ENCODE data around the gene IRF5.

The IRF5 gene

GRCh38 chr7:128934361-128935341 is 3.1 kb upstream of the IRF5 start:
- TF ChIP-seq GATA2 (IDR thresholded peaks at IDR 0.05; ENCODE audit: low read depth, low read length) (no peak), GATA3 (IDR thresholded peaks at IDR 0.05; ENCODE audit: low read depth, low read length) (no peak)

- TF ChIP-seq GATA2 (IDR thresholded peaks at IDR 0.05; ENCODE audit: low read depth, low read length) (no peak), GATA3 (IDR thresholded peaks at IDR 0.05; ENCODE audit: low read depth, low read length) (no peak)
Observed at GRCh38 chr7:128935342-128935730, 2.4 kb upstream of the IRF5 start.

- TF ChIP-seq GATA3 (IDR thresholded peaks at IDR 0.05; ENCODE audit: low read depth, low read length): no peak
Observed at GRCh38 chr7:128936798-128937197, 929 bp upstream of the IRF5 start.

GRCh38 chr7:128937271-128937646 is 468 bp upstream of the IRF5 start:
- TF ChIP-seq GATA3 (IDR thresholded peaks at IDR 0.05; ENCODE audit: low read depth, low read length) (no peak), GATA2 (IDR thresholded peaks at IDR 0.05; ENCODE audit: low read depth, low read length) (no peak)

GRCh38 chr7:128938544-128939074 is 882 bp downstream of the IRF5 start:
- no peak for TF ChIP-seq GATA3 (IDR thresholded peaks at IDR 0.05; ENCODE audit: low read depth, low read length)
- TF ChIP-seq GATA2 (IDR thresholded peaks at IDR 0.05; ENCODE audit: low read depth, low read length): no peak

- TF ChIP-seq GATA3 (IDR thresholded peaks at IDR 0.05; ENCODE audit: low read depth, low read length) (no peak), GATA2 (IDR thresholded peaks at IDR 0.05; ENCODE audit: low read depth, low read length) (no peak)
Observed at GRCh38 chr7:128939075-128939860, 1.5 kb downstream of the IRF5 start.

GRCh38 chr7:128939861-128940410 is 2.2 kb downstream of the IRF5 start:
- no peak for TF ChIP-seq GATA3 (IDR thresholded peaks at IDR 0.05; ENCODE audit: low read depth, low read length)
- TF ChIP-seq GATA2 (IDR thresholded peaks at IDR 0.05; ENCODE audit: low read depth, low read length): no peak

- TF ChIP-seq GATA3 (IDR thresholded peaks at IDR 0.05; ENCODE audit: low read depth, low read length) (no peak), GATA2 (IDR thresholded peaks at IDR 0.05; ENCODE audit: low read depth, low read length) (no peak)
Observed at GRCh38 chr7:128940494-128941322, 3.0 kb downstream of the IRF5 start.

- TF ChIP-seq GATA2 (IDR thresholded peaks at IDR 0.05; ENCODE audit: low read depth, low read length) (no peak), GATA3 (IDR thresholded peaks at IDR 0.05; ENCODE audit: low read depth, low read length) (no peak)
Observed at GRCh38 chr7:128941323-128941890, 3.7 kb downstream of the IRF5 start.

GRCh38 chr7:128941946-128942526 is 4.3 kb downstream of the IRF5 start:
- TF ChIP-seq GATA3 (IDR thresholded peaks at IDR 0.05; ENCODE audit: low read depth, low read length): no peak
- TF ChIP-seq GATA2 (IDR thresholded peaks at IDR 0.05; ENCODE audit: low read depth, low read length): no peak

GRCh38 chr7:128944487-128945236 is 6.9 kb downstream of the IRF5 start:
- TF ChIP-seq GATA2 (IDR thresholded peaks at IDR 0.05; ENCODE audit: low read depth, low read length): no peak
- no peak for TF ChIP-seq GATA3 (IDR thresholded peaks at IDR 0.05; ENCODE audit: low read depth, low read length)
